PFSK-1 (cell line): ENCODE measurements around the gene AANAT.

Experiments used
- FOXP2 ChIP-seq: optimal IDR thresholded peaks from 2 replicates; pipeline ENCODE3; 2011; ENCODE audit warnings: borderline replicate concordance, control low read depth, inconsistent platforms; ENCODE audit not compliant: insufficient read depth; ENCODE audit errors: extremely low read length, extremely low read depth
- POLR2AphosphoS5 ChIP-seq: IDR thresholded peaks from 2 replicates; pipeline ENCODE4 v1.6.1; 2012; ENCODE audit warnings: low read depth, mild to moderate bottlenecking, control low read depth, low read length, moderate library complexity
- REST ChIP-seq, 2 experiments: IDR thresholded peaks; 2 replicates each; pipeline versions ENCODE4 v1.6.1 to v1.8.0; 2011 to 2012; ENCODE audit warnings: low read depth in 2 of 2, low read length in 2 of 2, control low read depth in 1 of 2, inconsistent platforms in 1 of 2, mild to moderate bottlenecking in 1 of 2, moderate library complexity in 1 of 2; ENCODE audit not compliant: insufficient read depth in 1 of 2
- SIN3A ChIP-seq: IDR thresholded peaks from 2 replicates; pipeline ENCODE4 v1.6.1; 2012; ENCODE audit warnings: mild to moderate bottlenecking, low read length, moderate library complexity, borderline replicate concordance; ENCODE audit not compliant: insufficient read depth
- TAF1 ChIP-seq: IDR thresholded peaks from 2 replicates; pipeline ENCODE4 v1.6.1; 2012; ENCODE audit warnings: low read length, control low read depth, borderline replicate concordance; ENCODE audit not compliant: insufficient read depth

DNA sequence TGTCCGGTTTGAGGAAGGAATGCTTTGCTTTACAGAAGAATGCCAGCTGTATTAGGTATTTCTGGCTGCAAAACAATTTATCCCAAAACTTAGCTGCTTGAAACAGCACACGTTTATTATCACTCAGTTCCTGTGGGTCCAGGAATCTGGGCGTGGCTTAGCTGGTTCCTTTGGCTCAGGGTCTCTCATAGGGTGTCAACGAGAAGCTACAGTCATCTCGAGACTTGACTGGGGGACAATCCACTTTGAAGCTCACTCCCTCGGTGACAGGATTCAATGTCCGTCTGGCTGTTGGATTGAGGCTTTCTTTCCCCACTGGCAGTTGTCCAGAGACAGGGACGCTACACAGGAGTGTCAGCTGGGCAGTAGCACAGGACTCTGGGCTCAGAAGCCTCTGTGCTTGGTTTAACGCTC, 43.4 kb downstream of the AANAT start:
- no peak for TF ChIP-seq TAF1
- TF ChIP-seq POLR2AphosphoS5: no peak
- TF ChIP-seq FOXP2: no peak
- no peak for TF ChIP-seq REST (IDR thresholded peaks at IDR 0.05; ENCODE audit: insufficient read depth in 1 of 2, low read depth in 2 of 2, low read length in 2 of 2)
- no peak for TF ChIP-seq SIN3A
